GDM1 (cell line): ENCODE data around the gene MTF2.

Experiments
- DNase-seq: peaks from one replicate; lab custom pipeline; 2025; lab: John Stamatoyannopoulos, UW

Gene MTF2

DNA sequence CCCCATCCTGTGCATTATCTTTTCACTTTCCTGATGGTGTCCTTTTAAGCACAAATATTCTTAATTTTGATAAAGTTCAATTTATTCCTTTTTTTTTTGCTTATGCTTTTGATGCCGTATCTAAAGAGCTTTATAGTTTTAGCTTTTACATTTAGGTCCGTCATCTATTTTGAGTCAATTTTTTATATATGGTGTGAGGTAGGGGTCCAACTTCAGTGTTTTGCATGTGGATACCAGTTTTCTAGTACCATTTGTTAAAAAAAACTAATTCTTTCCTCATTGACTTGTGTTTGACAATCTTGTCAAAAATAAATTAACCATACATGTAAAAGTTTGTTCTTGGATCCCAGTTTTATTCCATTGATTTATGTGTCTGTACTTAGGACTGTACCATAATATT, 4.9 kb downstream of the MTF2 start:
- no peak for DNase-seq

DNA sequence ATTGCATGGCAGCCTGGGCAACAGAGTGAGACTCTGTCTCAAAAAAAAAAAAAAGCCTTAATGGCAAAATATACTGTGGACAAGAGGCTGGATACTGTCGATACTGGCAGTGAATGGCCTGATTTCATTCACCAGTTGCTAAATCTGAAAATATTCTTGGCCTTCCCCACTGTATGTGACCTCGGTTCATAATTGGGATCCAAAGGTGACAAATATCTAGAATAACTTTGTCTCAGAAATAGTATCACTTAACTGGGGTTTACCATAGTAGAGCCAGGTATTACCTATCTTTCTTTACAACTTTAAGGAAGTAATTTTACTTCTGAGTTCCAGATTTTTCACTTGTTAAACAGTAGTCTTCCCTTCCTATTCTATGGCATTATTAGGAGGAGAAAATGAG, 8.4 kb downstream of the MTF2 start:
- DNase-seq = no peak

DNA sequence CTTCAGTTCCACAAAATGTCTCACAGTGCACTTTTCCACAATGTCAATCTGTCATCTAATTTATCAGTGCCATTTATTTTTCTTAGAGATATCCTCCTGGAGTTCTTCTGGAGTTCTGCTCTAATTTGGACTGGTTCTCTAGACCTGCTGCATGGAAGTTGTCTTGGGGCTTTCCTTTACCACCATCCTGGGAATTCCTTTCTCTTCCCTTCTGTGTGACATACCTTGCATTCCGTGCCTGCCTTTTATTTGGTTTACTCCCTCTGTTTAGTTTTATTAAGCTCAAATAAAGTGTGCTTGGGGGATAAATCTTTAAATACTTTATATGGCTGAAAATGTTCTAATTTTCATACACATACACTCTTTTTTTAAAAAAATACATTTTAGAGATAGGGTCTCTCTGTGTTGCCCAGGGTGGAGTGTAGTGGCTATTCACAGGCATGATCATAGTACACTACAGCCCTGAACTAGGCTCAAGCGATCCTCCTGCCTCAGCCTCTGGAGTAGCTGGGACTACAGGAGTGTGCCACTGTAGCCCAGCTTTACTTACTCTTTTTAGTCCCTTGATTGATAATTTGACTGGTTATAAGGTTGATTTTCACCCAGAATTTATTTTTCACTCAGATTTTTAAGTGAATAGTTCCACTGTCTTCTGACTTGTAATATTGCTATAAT, 14.4 kb downstream of the MTF2 start:
- no peak for DNase-seq

DNA sequence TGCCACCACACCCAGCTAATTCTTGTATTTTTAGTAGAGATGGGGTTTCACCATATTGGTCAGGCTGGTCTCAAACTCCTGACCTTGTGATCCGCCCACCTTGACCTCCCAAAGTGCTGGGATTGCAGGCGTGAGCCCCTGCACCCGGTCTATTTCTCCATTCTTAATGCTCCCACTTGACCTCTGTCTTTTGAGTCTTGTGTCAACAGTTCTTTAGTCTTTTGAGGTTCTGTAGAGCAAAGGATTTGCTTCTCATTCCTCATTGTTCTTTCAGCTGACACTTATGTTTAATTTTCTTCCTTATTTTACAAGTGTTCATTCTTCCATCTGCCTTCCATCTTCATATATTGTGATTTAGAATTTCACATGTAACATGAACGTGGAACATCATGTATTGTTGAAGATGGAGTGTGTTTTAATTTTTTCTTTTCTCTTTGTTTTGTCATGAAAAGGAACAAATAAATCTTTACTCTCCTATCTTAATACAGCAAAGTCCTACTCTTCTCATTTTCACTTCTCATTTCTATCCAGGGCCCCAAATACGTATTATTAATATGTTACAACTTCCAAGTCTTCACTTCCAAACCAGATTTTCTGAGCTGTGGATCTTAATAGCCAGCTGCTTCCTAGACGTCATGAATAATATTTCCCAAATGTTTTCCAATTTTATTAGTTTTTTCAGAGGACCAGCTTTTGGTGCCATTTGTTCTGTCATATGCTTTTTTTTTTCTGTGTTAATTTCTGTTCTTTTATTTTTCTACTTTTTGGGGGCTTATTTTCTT, 16.9 kb downstream of the MTF2 start:
- no peak for DNase-seq

DNA sequence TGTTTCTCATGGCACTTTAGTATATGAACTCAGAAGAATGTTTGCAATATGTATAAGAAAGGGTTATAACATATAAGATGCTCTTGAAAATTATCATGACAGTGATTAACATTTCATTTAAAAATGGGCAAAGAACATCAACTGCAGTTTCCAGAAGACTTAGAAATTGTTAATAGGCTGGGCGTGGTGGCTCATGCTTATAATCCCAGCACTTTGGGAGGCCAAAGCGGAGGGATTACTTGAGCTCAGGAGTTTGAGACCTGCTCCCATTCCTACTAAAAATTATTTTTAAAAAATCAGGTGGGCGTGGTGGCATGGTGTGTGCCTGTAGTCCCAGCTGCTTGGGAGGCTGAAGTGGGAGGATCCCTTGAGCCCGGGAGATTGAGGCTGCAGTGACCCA, 23.1 kb downstream of the MTF2 start:
- DNase-seq = no peak

DNA sequence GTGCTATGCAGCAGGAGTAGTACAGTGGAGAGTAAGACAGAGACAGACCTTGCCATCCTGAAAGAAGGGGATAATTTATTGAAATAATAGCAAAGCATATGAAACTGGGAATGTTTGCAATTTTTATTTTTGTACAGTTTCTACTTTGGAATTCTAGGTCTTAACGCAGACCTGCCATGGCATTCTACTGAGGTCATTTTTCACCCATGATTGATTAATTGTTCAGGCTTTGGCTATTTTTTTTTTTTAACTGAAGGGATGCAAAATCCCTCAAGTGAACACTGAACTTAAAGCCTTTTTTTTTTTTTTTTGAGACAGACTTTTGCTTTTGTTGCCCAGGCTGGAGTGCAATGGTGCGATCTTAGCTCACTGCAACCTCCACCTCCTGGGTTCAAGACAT, 27.1 kb downstream of the MTF2 start:
- no peak for DNase-seq

DNA sequence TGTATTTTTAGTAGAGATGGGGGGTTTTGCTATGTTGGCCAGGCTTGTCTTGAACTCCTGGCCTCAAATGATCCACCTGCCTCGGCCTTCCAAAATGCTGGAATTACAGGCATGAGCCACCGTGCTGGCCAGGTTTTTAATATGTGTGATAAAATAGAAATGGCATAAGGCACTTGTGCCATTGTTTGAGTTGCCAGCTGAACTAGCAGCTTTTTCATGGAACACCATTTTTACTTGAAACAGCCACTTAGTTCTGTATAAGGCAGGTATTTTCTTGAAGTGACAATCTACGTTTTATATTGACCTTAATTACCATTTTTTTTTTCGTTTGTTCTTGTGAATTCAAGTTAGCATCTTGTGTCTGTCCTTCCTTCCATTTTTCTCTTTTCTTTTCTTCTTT, 28.3 kb downstream of the MTF2 start:
- no peak for DNase-seq

DNA sequence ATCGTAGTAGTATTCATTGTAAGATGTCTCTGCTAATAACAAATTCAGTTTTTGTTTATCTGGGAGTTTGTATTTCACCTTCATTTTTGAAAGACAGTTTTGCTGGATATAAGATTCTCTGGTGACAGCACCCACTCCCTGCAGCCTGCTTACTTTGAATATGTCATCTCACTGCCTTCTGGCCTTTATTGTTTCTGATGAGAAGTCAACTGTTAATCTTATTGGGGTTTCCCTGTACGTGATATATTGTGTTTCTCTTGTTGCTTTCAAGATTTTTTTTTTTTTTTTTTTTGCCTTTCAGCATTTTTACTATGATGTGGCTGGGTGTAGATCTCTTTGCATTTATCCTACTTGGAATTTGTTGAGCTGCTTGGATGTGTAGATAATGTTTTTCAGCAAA, 29.3 kb downstream of the MTF2 start:
- DNase-seq = no peak

DNA sequence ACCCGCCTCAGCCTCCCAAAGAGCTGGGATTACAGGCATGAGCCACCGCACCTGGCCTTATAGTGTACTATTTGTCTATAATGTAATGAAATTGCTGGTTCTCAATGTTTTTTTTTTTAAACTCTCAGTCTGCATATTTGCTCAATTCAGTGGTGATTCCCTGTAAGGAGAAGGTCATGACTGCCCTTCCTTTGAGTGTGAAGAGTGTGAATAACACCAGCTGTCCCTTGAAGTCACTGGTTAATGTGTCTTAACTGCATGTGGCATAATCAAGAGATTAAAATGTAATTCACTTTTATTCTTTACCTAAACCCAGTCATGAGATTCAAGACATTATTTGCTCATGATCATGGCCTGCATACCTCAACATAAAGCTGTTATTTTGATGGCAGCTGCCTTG, 30.5 kb downstream of the MTF2 start:
- no peak for DNase-seq

DNA sequence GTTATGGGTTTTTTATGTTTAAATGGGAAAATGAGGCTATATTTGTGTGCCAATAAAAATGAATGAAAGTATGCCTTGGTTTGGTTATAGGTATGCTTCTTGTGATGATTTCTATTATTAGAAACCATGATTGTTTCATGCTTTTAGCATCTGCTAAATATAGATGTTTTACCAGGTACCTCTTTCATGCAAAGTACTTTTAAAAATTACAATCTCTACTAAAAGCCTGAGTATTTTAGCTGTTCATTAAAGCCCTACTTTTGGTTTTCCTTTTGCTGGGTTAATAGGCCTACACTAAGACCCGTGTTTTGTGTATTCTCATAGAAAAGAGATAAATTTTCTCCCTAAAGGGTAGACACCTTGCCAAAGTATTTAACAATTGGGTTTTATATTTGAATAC, 32.0 kb downstream of the MTF2 start:
- no peak for DNase-seq

DNA sequence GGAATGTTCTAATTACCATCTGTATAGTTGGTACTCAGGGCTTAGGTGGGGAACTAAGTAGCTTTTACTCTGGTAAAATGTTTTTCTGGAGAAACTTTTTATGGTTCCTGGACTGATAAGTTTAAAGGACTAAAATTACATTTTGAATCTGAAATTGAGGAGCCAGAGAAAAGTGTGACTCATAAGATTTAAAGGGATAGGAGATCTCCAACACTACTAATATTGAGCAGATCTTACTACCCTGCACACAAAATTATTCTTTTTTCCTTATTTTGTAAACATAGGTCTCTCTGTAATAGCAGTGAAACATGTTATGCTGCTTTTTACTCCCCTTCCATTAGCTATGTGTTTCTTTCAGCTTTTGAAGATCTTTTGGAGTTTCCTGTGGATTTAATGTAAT, 32.5 kb downstream of the MTF2 start:
- no peak for DNase-seq

DNA sequence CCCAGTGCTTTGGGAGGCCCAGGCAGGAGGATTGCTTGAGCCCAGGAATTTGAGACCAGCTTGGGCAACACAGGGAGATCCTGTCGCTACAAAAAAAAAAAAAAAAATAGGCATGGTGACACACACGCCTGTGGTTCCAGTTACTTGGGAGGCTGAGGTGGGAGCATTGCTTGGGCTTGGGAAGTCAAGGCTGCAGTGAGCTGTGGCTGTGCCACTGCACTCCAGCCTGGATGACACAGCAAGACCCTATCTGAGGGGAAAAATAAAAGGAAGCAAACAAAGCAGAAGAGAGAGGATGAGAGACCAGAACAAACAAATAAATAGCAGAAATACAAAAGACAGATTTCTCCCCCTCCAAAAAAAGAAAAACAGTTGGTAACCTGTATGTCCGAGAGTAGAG, 34.0 kb downstream of the MTF2 start:
- DNase-seq = no peak

DNA sequence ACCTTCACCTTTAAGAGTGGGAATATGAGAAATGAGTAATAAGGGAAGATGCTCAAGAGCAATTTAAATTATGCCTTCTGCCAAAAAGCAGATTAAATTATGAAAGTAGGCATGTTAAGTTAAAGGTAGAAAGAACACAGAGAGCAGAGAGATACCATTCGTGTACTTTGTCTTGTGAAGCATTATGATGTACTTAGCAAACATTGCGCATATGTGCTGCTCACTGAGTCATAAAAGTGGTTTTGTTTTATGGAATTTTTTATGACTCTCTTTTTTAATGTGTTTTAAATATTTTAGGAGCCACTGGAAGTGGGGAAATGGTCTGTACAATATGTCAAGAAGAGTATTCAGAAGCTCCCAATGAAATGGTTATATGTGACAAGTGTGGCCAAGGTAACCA, 35.3 kb downstream of the MTF2 start:
- no peak for DNase-seq

DNA sequence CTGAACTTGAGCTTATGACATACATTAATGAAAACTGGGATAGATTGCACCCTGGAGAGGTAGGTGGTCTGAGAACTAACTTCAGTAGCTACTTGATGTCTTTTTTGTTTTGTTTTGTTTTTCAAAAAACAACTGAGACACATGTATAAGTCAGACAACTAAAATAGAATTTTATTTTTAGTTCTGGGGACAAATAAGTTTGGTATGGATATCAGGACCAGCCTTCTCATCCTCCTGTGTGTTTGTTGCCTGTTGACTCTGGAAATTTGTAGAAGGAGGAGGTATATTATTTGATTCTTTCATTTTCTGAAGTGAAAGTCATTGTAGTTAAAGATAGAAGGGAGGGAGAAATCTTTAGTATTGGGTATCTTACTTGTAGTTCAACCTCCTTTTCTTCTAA, 41.5 kb downstream of the MTF2 start:
- DNase-seq = no peak

DNA sequence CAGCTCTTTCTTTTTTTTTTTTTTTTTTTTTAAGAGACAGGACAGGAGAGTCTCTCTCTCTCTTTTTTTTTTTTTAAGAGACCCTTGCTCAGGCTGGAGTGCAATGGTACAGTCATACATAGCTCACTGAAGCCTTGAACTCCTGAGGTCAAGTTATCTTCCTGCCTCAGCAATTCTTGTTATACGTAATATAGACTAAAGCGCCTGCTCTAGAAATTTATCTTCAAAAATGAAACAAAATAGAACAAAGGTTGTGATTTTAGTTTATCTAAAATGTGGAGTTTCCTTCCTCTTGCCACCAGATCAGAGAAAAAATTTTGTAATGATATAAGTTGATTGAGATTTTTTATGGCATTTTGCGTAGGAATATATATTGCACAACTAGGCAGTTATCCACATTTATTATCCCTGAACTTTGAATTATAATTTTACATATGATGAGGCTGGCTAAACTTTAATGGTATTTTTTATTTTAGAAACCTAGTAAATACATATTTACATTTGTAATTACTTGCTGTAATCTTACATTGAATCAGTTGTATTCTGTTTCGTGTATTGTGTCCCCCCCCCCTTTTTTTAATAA, 44.2 kb downstream of the MTF2 start:
- no peak for DNase-seq

DNA sequence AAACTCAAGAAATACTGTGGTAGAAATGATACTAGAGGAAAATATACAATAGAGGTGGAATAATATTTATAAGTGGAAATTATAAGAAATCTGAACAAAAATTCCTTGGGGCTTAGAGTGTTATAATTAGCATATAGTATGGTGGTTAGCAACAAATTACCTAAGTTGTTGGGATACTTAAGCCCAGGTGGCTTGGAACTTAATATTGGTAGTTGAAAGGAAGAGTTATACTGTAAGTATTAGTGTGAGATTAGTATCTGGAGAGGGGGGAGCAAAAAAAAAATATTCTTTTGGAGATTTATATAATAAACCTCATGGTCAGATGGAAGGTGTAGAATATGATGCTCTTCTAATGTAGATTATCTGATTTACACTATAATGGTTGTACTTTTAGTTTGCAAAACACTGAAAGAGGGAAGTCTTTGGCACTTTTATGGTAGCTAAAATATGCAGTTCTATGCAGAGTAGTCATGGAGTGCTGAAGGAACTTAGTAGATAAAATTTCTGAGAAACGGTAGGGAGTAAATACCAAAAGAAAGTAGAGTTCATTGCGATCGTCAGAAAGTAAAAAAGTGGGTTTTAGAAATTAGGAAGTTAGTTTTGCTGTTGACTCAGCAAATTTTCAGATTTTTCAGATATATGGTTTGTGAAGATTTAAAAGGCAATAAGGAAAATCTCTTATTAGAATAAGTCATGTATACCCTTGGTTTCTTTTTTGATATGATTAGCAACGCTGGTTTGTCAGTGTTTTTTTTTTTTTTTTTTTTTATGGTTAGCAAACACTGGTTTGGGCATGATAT, 45.7 kb downstream of the MTF2 start:
- no peak for DNase-seq

DNA sequence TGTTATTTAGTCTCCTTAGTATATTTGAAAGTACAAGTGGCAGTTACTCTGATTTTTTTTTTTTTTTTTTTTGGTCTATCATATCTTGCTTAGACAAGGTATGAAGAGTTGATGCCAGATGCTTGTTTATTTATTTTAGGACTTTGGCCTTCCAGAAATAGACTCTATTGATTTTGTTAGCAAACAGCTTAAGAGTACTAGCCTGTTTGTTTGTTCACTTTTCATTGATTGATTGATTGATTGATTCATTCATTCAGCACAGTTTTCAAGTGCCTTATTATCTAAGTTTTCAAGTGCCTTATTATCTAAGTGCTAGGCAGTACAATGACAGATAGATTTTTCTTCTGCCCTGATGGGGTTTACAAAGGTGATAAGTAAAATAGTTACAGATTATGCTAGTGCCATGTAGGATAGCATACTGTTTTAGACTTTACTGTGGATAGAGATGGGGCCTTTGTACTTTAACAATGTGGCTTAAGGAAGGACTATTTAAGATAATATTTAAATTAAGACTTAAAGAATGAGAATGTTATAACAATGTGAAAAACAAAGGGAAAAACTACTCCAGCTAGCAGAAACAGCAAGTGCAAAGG, 50.5 kb downstream of the MTF2 start:
- no peak for DNase-seq

DNA sequence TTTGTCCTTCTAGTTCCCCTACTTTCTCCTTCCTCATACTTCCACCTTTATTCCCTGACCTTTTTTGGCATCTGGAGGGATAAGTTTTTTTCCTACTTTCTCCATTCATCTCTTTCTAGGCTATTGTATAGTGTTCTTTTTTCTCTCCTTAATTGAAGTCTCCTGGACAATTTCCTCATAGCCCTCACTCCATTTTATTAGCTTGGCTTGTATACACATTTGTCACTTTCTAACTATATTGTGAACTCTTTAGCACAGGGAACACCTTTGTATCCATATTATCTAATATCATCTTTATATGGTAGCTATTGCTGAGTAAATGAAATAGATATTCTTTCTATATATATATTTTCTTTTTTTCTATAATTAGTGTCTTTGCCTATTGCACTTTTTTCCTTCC, 53.6 kb downstream of the MTF2 start:
- no peak for DNase-seq

DNA sequence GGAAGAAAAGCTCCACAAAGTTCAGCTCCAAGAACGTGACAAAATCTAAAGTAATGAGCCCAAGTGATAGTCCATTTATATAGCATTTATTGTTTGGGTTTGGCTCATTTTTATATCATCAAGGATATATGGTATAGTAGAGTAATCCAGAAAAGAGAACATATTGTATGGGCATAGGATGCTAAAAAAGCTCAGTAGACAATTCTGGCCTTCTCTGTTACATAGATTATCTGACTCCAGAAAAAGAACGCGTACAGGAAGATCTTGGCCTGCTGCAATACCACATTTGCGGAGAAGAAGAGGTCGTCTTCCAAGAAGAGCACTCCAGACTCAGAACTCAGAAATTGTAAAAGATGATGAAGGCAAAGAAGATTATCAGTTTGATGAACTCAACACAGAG, 57.4 kb downstream of the MTF2 start:
- DNase-seq = no peak

DNA sequence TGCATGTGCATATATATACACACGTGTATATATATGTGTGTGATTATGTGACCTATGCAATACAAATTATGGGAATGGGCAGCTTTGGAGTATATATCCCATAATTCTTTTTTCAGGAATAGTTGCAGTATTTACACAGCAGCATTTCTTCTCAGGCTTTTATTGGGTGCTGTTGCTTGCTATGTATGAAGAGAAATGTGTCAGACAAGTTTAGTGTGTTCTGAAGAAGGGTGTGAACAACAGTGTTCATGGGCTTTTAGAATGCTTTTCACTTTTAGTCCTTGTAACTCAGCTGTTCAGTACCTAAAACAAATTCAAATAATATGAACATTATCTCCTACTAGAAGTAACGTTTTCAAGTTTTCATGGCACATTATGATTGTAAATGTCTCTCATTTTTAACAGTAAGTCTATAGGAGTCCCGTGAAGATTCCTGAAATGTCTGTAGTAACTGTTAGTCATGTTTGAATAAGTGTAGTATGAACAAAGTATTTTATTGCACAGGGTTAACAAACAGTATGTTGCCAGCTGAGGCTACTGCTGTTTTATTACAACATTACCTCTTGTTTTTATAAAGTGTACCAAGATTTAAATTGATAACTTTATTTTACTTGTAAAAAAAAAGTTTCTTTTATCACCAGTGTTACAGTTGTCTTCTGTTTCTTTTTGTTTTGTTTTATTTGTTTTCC, 58.7 kb downstream of the MTF2 start:
- DNase-seq = no peak

DNA sequence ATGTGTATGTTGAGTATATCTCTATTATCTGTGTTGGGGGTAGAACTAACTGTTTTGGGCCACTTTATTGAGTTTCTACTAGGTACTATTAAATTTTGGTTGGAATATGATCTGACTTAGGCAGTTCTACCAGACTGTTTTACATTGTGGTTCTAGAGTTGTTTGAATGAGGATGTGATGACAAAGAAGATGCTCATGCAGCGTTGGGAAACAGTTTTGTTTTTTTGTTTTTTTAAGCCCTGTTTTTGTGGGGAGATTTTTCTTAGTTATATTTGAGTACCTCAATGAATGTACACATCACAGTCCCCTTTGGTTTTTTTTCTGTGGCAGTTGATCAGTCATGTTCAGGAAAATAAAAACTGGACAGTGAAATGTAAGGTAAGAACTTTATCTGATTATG, 61.0 kb downstream of the MTF2 start:
- DNase-seq = no peak

DNA sequence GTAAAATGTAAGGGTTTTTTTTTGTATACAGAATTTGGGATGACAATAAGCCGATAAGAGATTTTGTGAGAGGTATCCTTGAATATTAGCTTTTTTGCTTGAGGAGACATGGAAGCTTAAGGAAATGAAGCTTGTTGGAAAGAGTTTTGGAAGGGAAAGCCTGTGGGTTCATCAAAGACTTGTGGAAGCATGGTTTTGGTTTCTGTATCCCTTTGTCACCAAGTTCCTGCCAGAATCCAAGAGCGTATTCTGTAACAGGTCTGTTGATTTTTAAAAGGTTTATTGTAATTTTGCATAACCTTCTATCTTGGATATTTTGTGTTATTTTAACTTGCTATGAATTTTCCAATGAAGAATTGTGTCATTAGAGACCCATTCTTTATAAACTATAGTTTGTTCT, 63.1 kb downstream of the MTF2 start:
- no peak for DNase-seq
